ENCODE data around the gene GBP1. TPM values are rescaled to one million over a fixed set of nuclear protein-coding genes. Genes with fewer than 3 reads are reported as not detected.
A peak's percentile ranks its signal among the peaks of the same experiment; 100 is the strongest.

The GBP1 gene
- total and polyA plus RNA-seq, 7 experiments from 2014 or later, result 17.1 to 319 (median 51.9) TPM

- Histone ChIP-seq H3K4me1 (ENCODE audit: control insufficient read depth in 2 of 2, insufficient read depth in 2 of 2, low read length in 2 of 2) (no peaks in the 10 kb centered on the region), H3K9me3 (ENCODE audit: control insufficient read depth in 2 of 3, low read length in 3 of 3) (no peaks in the 10 kb centered on the region), H3K27ac (ENCODE audit: low read depth, low read length) (no peak overlapping the region), H3K4me3 (ENCODE audit: low read length) (no peak overlapping the region), H3K36me3 (ENCODE audit: control insufficient read depth in 2 of 3, insufficient read depth in 3 of 3, low read length in 3 of 3) (peaks cover 10 to 32% (median 17%) of the 10 kb centered on the region in 3 experiments), H3K27me3 (ENCODE audit: control insufficient read depth in 2 of 2, insufficient read depth in 2 of 2, low read length in 2 of 2) (no peaks in the 10 kb centered on the region)
- ChIA-PET CTCF (no interaction called here), POLR2A (no interaction called here)
- intact Hi-C loops (cut with micrococcal nuclease), result no loop called here
- Mint-ChIP-seq H3K4me1 (peaks cover 0 to 8% (median 0%) of the 10 kb centered on the region in 7 donors), H3K27me3 (peaks cover 0 to 3% (median 0%) of the 10 kb centered on the region in 5 donors), H3K9me3 (peaks cover 0 to 16% (median 6%) of the 10 kb centered on the region in 11 donors), H3K4me3 (no peak overlapping the region), H3K27ac (no peak overlapping the region), H3K36me3 (peaks cover 20 to 50% (median 36%) of the 10 kb centered on the region in 5 donors)
- ATAC-seq (no peak), DNase-seq (no peak)
Observed at GRCh38 chr1:89102021-89102420, 37.0 kb upstream of the GBP1 start.

GRCh38 chr1:89100412-89100811 is 35.4 kb upstream of the GBP1 start:
- Histone ChIP-seq H3K27me3 (ENCODE audit: control insufficient read depth in 2 of 2, insufficient read depth in 2 of 2, low read length in 2 of 2) (no peaks in the 10 kb centered on the region), H3K4me3 (ENCODE audit: low read length) (no peak overlapping the region), H3K27ac (ENCODE audit: low read depth, low read length) (no peak overlapping the region), H3K4me1 (ENCODE audit: control insufficient read depth in 2 of 2, insufficient read depth in 2 of 2, low read length in 2 of 2) (no peaks in the 10 kb centered on the region), H3K36me3 (ENCODE audit: control insufficient read depth in 2 of 3, insufficient read depth in 3 of 3, low read length in 3 of 3) (peaks cover 5 to 17% (median 6%) of the 10 kb centered on the region in 3 experiments), H3K9me3 (ENCODE audit: control insufficient read depth in 2 of 3, low read length in 3 of 3) (no peaks in the 10 kb centered on the region)
- ChIA-PET CTCF (interaction anchor here (0.6 kb wide), 1 partner anchor 324 kb away, joined by 3 read pairs; no protein-coding TSS in a partner anchor), POLR2A (interaction anchor here (0.5 to 0.7 kb wide), 3 partner anchors 100 to 333 kb away, joined by 3 read pairs; no protein-coding TSS in a partner anchor)
- Mint-ChIP-seq H3K4me3 (no peak overlapping the region), H3K36me3 (peaks cover 15 to 47% (median 22%) of the 10 kb centered on the region in 5 donors), H3K27me3 (peaks cover 0 to 3% (median 0%) of the 10 kb centered on the region in 5 donors), H3K9me3 (peaks cover 0 to 25% (median 8%) of the 10 kb centered on the region in 11 donors), H3K27ac (no peak overlapping the region), H3K4me1 (peaks cover 0 to 8% (median 0%) of the 10 kb centered on the region in 7 donors)
- no peak for DNase-seq
- intact Hi-C loops (cut with micrococcal nuclease), result no loop called here
- no peak for ATAC-seq

GRCh38 chr1:89098857-89099256 is 33.8 kb upstream of the GBP1 start:
- Histone ChIP-seq H3K9me3 (ENCODE audit: control insufficient read depth in 2 of 3, low read length in 3 of 3) (no peaks in the 10 kb centered on the region), H3K27ac (ENCODE audit: low read depth, low read length) (no peak overlapping the region), H3K36me3 (ENCODE audit: control insufficient read depth in 2 of 3, insufficient read depth in 3 of 3, low read length in 3 of 3) (peaks cover 0 to 3% (median 0%) of the 10 kb centered on the region in 3 experiments), H3K4me1 (ENCODE audit: control insufficient read depth in 2 of 2, insufficient read depth in 2 of 2, low read length in 2 of 2) (no peaks in the 10 kb centered on the region), H3K27me3 (ENCODE audit: control insufficient read depth in 2 of 2, insufficient read depth in 2 of 2, low read length in 2 of 2) (no peaks in the 10 kb centered on the region), H3K4me3 (ENCODE audit: low read length) (no peak overlapping the region)
- ChIA-PET POLR2A (interaction anchor here (1.5 kb wide), 1 partner anchor 212 kb away, joined by 3 read pairs; no protein-coding TSS in a partner anchor), CTCF (no interaction called here)
- Mint-ChIP-seq H3K27me3 (peaks cover 0 to 3% (median 0%) of the 10 kb centered on the region in 5 donors), H3K4me3 (no peak overlapping the region), H3K4me1 (peaks cover 0 to 8% (median 0%) of the 10 kb centered on the region in 7 donors), H3K9me3 (peaks cover 0 to 27% (median 6%) of the 10 kb centered on the region in 11 donors), H3K27ac (peak overlapping the region in 1 of 9 donors; percentile 71), H3K36me3 (peaks cover 0 to 32% (median 7%) of the 10 kb centered on the region in 5 donors)
- DNase-seq (no peak), ATAC-seq (no peak)
- intact Hi-C loops (cut with micrococcal nuclease), result loop anchor here in 1 of 2 donors (10.0 kb wide), 1 partner anchor 56 kb away; no protein-coding TSS in a partner anchor

GRCh38 chr1:89095737-89096136 is 30.7 kb upstream of the GBP1 start:
- POLR2A ChIA-PET, result interaction anchor here (0.7 kb wide), 1 partner anchor 126 kb away, joined by 3 read pairs; no protein-coding TSS in a partner anchor
- H3K9me3 Mint-ChIP-seq, result peaks cover 0 to 27% (median 6%) of the 10 kb centered on the region in 11 donors
- Histone ChIP-seq H3K4me3 (ENCODE audit: low read length) (no peak overlapping the region), H3K27me3 (ENCODE audit: control insufficient read depth in 2 of 2, insufficient read depth in 2 of 2, low read length in 2 of 2) (no peaks in the 10 kb centered on the region), H3K36me3 (ENCODE audit: control insufficient read depth in 2 of 3, insufficient read depth in 3 of 3, low read length in 3 of 3) (no peaks in the 10 kb centered on the region), H3K4me1 (ENCODE audit: control insufficient read depth in 2 of 2, insufficient read depth in 2 of 2, low read length in 2 of 2) (no peaks in the 10 kb centered on the region), H3K27ac (ENCODE audit: low read depth, low read length) (no peak overlapping the region), H3K9me3 (ENCODE audit: control insufficient read depth in 2 of 3, low read length in 3 of 3) (no peaks in the 10 kb centered on the region)
- intact Hi-C loops (cut with micrococcal nuclease), result loop anchor here in 1 of 2 donors (10.0 kb wide), 1 partner anchor 59 kb away; no protein-coding TSS in a partner anchor
- DNase-seq, result no peak
- H3K4me3 Mint-ChIP-seq, result no peak overlapping the region
- CTCF ChIA-PET, result no interaction called here
- no peak overlapping the region for H3K27ac Mint-ChIP-seq
- H3K27me3 Mint-ChIP-seq, result peaks cover 0 to 3% (median 0%) of the 10 kb centered on the region in 5 donors
- ATAC-seq, result no peak
- H3K4me1 Mint-ChIP-seq, result peaks cover 0 to 5% (median 0%) of the 10 kb centered on the region in 7 donors
- peaks cover 0 to 16% (median 3%) of the 10 kb centered on the region in 5 donors for H3K36me3 Mint-ChIP-seq

- H3K4me1 ChIP-seq (ENCODE audit: control insufficient read depth in 2 of 2, insufficient read depth in 2 of 2, low read length in 2 of 2), result no peaks in the 10 kb centered on the region
- DNase-seq, result no peak
- peaks cover 0 to 10% (median 0%) of the 10 kb centered on the region in 11 donors for H3K9me3 Mint-ChIP-seq
- H3K4me3 ChIP-seq (ENCODE audit: low read length), result no peak overlapping the region
- peaks cover 0 to 3% (median 0%) of the 10 kb centered on the region in 5 donors for H3K27me3 Mint-ChIP-seq
- H3K4me3 Mint-ChIP-seq, result no peak overlapping the region
- no peaks in the 10 kb centered on the region for H3K36me3 ChIP-seq (ENCODE audit: control insufficient read depth in 2 of 3, insufficient read depth in 3 of 3, low read length in 3 of 3)
- H3K27me3 ChIP-seq (ENCODE audit: control insufficient read depth in 2 of 2, insufficient read depth in 2 of 2, low read length in 2 of 2), result no peaks in the 10 kb centered on the region
- no peak overlapping the region for H3K27ac Mint-ChIP-seq
- H3K9me3 ChIP-seq (ENCODE audit: control insufficient read depth in 2 of 3, low read length in 3 of 3), result no peaks in the 10 kb centered on the region
- ATAC-seq, result no peak
- no peak overlapping the region for H3K27ac ChIP-seq (ENCODE audit: low read depth, low read length)
- ChIA-PET CTCF (interaction anchor here (1.2 kb wide), 1 partner anchor 13 kb away, joined by 4 read pairs; no protein-coding TSS in a partner anchor), POLR2A (no interaction called here)
- no peaks in the 10 kb centered on the region for H3K36me3 Mint-ChIP-seq
- intact Hi-C loops (cut with micrococcal nuclease), result loop anchor here (2.0 to 10.0 kb wide), 3 partner anchors 17 to 175 kb away; no protein-coding TSS in a partner anchor
- H3K4me1 Mint-ChIP-seq, result peaks cover 0 to 10% (median 0%) of the 10 kb centered on the region in 7 donors
Observed at GRCh38 chr1:89089962-89090361, 25.0 kb upstream of the GBP1 start.

- CTCF ChIA-PET, result interaction anchor here (1.2 kb wide), 1 partner anchor 272 kb away, joined by 3 read pairs; no protein-coding TSS in a partner anchor
- peaks cover 0 to 5% (median 0%) of the 10 kb centered on the region in 11 donors for H3K9me3 Mint-ChIP-seq
- DNase-seq, result no peak
- peaks cover 0 to 4% (median 0%) of the 10 kb centered on the region in 5 donors for H3K36me3 Mint-ChIP-seq
- no peaks in the 10 kb centered on the region for H3K36me3 ChIP-seq (ENCODE audit: control insufficient read depth in 2 of 3, insufficient read depth in 3 of 3, low read length in 3 of 3)
- peaks cover 0 to 16% (median 0%) of the 10 kb centered on the region in 7 donors for H3K4me1 Mint-ChIP-seq
- H3K27ac Mint-ChIP-seq, result no peak overlapping the region
- no peaks in the 10 kb centered on the region for H3K4me1 ChIP-seq (ENCODE audit: control insufficient read depth in 2 of 2, insufficient read depth in 2 of 2, low read length in 2 of 2)
- no peak for ATAC-seq
- intact Hi-C loops (cut with micrococcal nuclease), result loop anchor here (2.0 to 10.0 kb wide), 2 partner anchors 18 to 176 kb away; no protein-coding TSS in a partner anchor
- H3K9me3 ChIP-seq (ENCODE audit: control insufficient read depth in 2 of 3, low read length in 3 of 3), result no peaks in the 10 kb centered on the region
- H3K27me3 ChIP-seq (ENCODE audit: control insufficient read depth in 2 of 2, insufficient read depth in 2 of 2, low read length in 2 of 2), result no peaks in the 10 kb centered on the region
- no peak overlapping the region for H3K27ac ChIP-seq (ENCODE audit: low read depth, low read length)
- H3K27me3 Mint-ChIP-seq, result peaks cover 0 to 3% (median 0%) of the 10 kb centered on the region in 5 donors
- H3K4me3 Mint-ChIP-seq, result no peak overlapping the region
- H3K4me3 ChIP-seq (ENCODE audit: low read length), result no peak overlapping the region
- POLR2A ChIA-PET, result no interaction called here
Observed at GRCh38 chr1:89088572-89088971, 23.6 kb upstream of the GBP1 start.

Measured in naive thymus-derived CD4-positive, alpha-beta T cell (primary cell).